Endodermal cell (in vitro differentiated cells): ENCODE results near the gene ADGRG4. TPM values are rescaled to one million over a fixed set of nuclear protein-coding genes. Genes with fewer than 3 reads are reported as not detected.

Experiments used
- DNase-seq: peaks from one replicate; pipeline ENCODE4 v3.0.0-alpha.2; 2017
- H3K27ac ChIP-seq: 2 replicates; pipeline ENCODE4 v1.5.1; 2013; ENCODE audit warnings: mild to moderate bottlenecking, low read depth, low read length, moderate library complexity
- H3K27me3 ChIP-seq: 2 replicates; pipeline ENCODE4 v1.6.1; 2013; ENCODE audit warnings: mild to moderate bottlenecking, low read length, moderate library complexity; ENCODE audit not compliant: insufficient read depth, control insufficient read depth, poor library complexity, severe bottlenecking
- H3K36me3 ChIP-seq: 2 replicates; pipeline ENCODE4 v1.7.0; 2013; ENCODE audit warnings: mild to moderate bottlenecking, low read length, moderate library complexity; ENCODE audit not compliant: control insufficient read depth, insufficient read depth
- H3K4me1 ChIP-seq: one replicate; pipeline ENCODE4 v1.7.0; 2013; ENCODE audit warnings: low read length; ENCODE audit not compliant: control insufficient read depth, insufficient read depth
- H3K4me3 ChIP-seq: 2 replicates; pipeline ENCODE4 v1.5.1; 2013; ENCODE audit warnings: mild to moderate bottlenecking, low read length, moderate library complexity
- H3K9ac ChIP-seq: 2 replicates; pipeline ENCODE4 v1.6.1; 2013; ENCODE audit warnings: mild to moderate bottlenecking, low read length, moderate library complexity; ENCODE audit not compliant: poor library complexity, severe bottlenecking; ENCODE audit errors: extremely low read depth
- H3K9me3 ChIP-seq: 2 replicates; pipeline ENCODE4 v1.6.1; 2013; ENCODE audit warnings: mild to moderate bottlenecking, low read length, moderate library complexity; ENCODE audit not compliant: control insufficient read depth
- H3K27ac Mint-ChIP-seq: 2 replicates; pipeline ENCODE4 v1.8.0; 2020; ENCODE audit warnings: mixed read lengths
- H3K27me3 Mint-ChIP-seq: 2 replicates; pipeline ENCODE4 v1.8.0; 2021; ENCODE audit warnings: mild to moderate bottlenecking, mixed read lengths; ENCODE audit not compliant: insufficient read depth
- H3K36me3 Mint-ChIP-seq: 2 replicates; pipeline ENCODE4 v1.8.0; 2020; ENCODE audit warnings: low read depth, mixed read lengths
- H3K4me1 Mint-ChIP-seq: 2 replicates; pipeline ENCODE4 v1.8.0; 2020; ENCODE audit warnings: mixed read lengths
- H3K4me3 Mint-ChIP-seq: 2 replicates; pipeline ENCODE4 v1.8.0; 2020; ENCODE audit warnings: mild to moderate bottlenecking, moderate library complexity, mixed read lengths
- H3K9me3 Mint-ChIP-seq: 2 replicates; pipeline ENCODE4 v1.8.0; 2020; ENCODE audit warnings: mild to moderate bottlenecking, mixed read lengths
- CTCF ChIP-seq: fragments of 200-600 bp; sonication (generic); conservative IDR thresholded peaks from 2 replicates; pipeline ENCODE4 v1.5.0; 2021; ENCODE audit warnings: antibody characterized with exemption, mild to moderate bottlenecking
- WGBS, 2 experiments: methylation state at CpG; one replicate each; pipeline versions ENCODE4 v1.1.5 to v1.1.7; 2013; ENCODE audit warnings: missing lambda C conversion rate in 2 of 2, mixed read lengths in 1 of 2; ENCODE audit not compliant: insufficient coverage in 1 of 2, insufficient read length in 1 of 2; 5-methylcytosine and 5-hydroxymethylcytosine counted together
- total RNA-seq, 2 donors: library from RNA; stranded (reverse); fragmentation: NEBNext Ultra II Directional in 1 of 2; extraction: Animal tissue kit (Norgen Biotek cat#: 25700) in 1 of 2; gene quantifications; 2 replicates in 1 of 2; 3 replicates in 1 of 2; pipeline ENCODE4 v1.2.1, GENCODE V29; 2021

ADGRG4 gene
- total RNA-seq, 2 donors from 2014 or later: not detected

- Histone ChIP-seq H3K27ac (no peak overlapping the region), H3K4me1 (no peaks in the 10 kb centered on the region), H3K36me3 (no peaks in the 10 kb centered on the region), H3K9ac (no peak overlapping the region), H3K9me3 (no peaks in the 10 kb centered on the region), H3K4me3 (no peak overlapping the region), H3K27me3 (no peaks in the 10 kb centered on the region)
- no peak for DNase-seq
- WGBS, 2 experiments: 100% methylated on average over 3 of the region's 5 CpGs; no CpG with 5 or more reads in 1 of the 2 experiments
- Mint-ChIP-seq H3K4me1 (peaks cover 8% of the 10 kb centered on the region), H3K36me3 (no peaks in the 10 kb centered on the region), H3K27me3 (no peaks in the 10 kb centered on the region), H3K9me3 (peaks cover 25% of the 10 kb centered on the region), H3K4me3 (no peak overlapping the region), H3K27ac (no peak overlapping the region)
- no peak for TF ChIP-seq CTCF
Measured at GRCh38 chrX:136452614-136453013, 151.9 kb downstream of the ADGRG4 start.

DNA sequence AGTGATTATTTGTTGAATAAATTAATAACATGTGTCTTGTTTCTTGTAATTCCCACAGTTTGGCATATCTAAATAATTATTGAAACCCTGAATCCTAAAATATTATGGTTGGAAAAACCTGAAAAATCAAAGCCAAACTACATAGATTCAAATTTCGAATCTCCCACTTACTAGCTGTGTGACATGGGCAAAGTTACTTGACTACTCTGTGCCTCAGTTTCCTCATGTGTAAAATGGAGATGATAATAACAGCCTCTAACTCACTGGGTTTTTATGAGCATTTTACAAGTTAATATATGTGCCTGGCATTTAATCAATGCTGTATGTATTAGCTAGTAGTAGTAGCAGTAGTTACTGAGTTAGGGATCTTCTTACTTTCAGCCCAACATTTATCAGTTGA lies 152.4 kb downstream of the ADGRG4 start:
- no peak overlapping the region for H3K27ac Mint-ChIP-seq

DNA sequence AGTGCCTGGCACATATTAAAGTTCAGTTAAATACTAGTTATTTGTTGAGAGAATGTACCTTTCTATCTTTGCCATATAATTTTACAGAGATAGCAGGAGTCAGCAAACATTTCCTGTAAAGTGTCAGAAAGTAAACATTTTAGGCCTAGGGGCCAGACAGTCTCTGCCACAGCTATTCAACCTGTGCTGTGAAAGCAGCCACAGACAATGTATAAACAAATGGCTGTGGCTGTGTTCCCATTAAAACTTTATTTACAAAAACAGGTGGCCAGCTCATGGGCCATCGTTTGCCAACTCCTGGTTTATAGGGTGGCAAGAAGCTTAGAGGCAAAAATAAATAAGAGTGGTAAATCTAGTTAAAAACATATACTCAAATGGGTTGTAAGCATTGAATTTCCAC lies 153.0 kb downstream of the ADGRG4 start:
- no CpG with 5 or more reads among the region's 1 CpG for WGBS, 2 experiments
- Histone ChIP-seq H3K36me3 (no peaks in the 10 kb centered on the region), H3K27ac (no peak overlapping the region), H3K27me3 (no peaks in the 10 kb centered on the region), H3K4me1 (no peaks in the 10 kb centered on the region), H3K4me3 (no peak overlapping the region), H3K9me3 (no peaks in the 10 kb centered on the region), H3K9ac (no peak overlapping the region)
- Mint-ChIP-seq H3K36me3 (no peaks in the 10 kb centered on the region), H3K27me3 (no peaks in the 10 kb centered on the region), H3K27ac (no peak overlapping the region), H3K9me3 (peaks cover 29% of the 10 kb centered on the region), H3K4me1 (peaks cover 8% of the 10 kb centered on the region), H3K4me3 (no peak overlapping the region)
- TF ChIP-seq CTCF: no peak
- DNase-seq: no peak

More for the DNA sequence above, 152.4 kb downstream of the ADGRG4 start:
- H3K4me3 Mint-ChIP-seq: no peak overlapping the region
- H3K36me3 Mint-ChIP-seq: no peaks in the 10 kb centered on the region
- Histone ChIP-seq H3K36me3 (no peaks in the 10 kb centered on the region), H3K9me3 (no peaks in the 10 kb centered on the region), H3K4me1 (no peaks in the 10 kb centered on the region), H3K27ac (no peak overlapping the region), H3K4me3 (no peak overlapping the region), H3K27me3 (no peaks in the 10 kb centered on the region), H3K9ac (no peak overlapping the region)
- peaks cover 25% of the 10 kb centered on the region for H3K9me3 Mint-ChIP-seq
- no peak for TF ChIP-seq CTCF
- H3K4me1 Mint-ChIP-seq: peaks cover 8% of the 10 kb centered on the region
- H3K27me3 Mint-ChIP-seq: no peaks in the 10 kb centered on the region
- DNase-seq: no peak
- WGBS, 2 experiments: 100% methylated on average over 1 of the region's 1 CpG; no CpG with 5 or more reads in 1 of the 2 experiments
